K562 (cell line): Measurements from ENCODE around the gene ADRA2B. TPM values are rescaled to one million over a fixed set of nuclear protein-coding genes. Genes with fewer than 3 reads are reported as not detected.

Experiments used
- ATAC-seq: fragments of 200-7000 bp; cut with Tn5 transposase; 3 replicates; pipeline ENCODE4 v1.9.1; 2020; ENCODE audit warnings: moderate library complexity
- BruUV-seq: library from RNA; stranded (reverse); fragments of 400-500 nt; replicated peaks from 2 replicates; lab custom pipeline; 2021; lab: Mats Ljungman, UMichigan
- CTCF ChIA-PET: fragments of 300-600 bp; formaldehyde crosslinking; extraction: SDS; loops from one replicate; lab custom pipeline; 2021; ENCODE audit warnings: low intra/inter-chr PET ratio; lab: Yijun Ruan, JAX
- POLR2A ChIA-PET: fragments of 300-600, 350-650 bp; sonication (Branson Sonifier 250); formaldehyde crosslinking; extraction: SDS; loops from one replicate; lab custom pipeline; 2021; ENCODE audit warnings: antibody characterized with exemption, inconsistent platforms; lab: Yijun Ruan, JAX
- DNase-seq, 4 experiments: peaks; one replicate each; pipeline versions ENCODE4 v3.0.0 to v3.0.0-alpha.2; 2011 to 2018; ENCODE audit warnings: low spot score in 3 of 4, mixed read lengths in 3 of 4; ENCODE audit errors: extremely low read depth in 1 of 4
- FAIRE-seq: peaks from 2 replicates; lab custom pipeline; 2011; peaks lifted over from hg19 to GRCh38; lab: Jason Lieb, UNC
- H2AFZ ChIP-seq: 2 replicates; pipeline ENCODE4 v1.6.0; 2011; ENCODE audit warnings: low read depth, low read length, control low read depth, inconsistent platforms
- H3K27ac ChIP-seq: fragments of 200-600 bp; 3 replicates; pipeline ENCODE4 v1.8.0; 2011; ENCODE audit warnings: low read depth, mild to moderate bottlenecking, control low read depth, inconsistent platforms, low read length, moderate library complexity, mixed read lengths; ENCODE audit errors: extremely low read depth
- H3K27me3 ChIP-seq, 2 experiments: fragments of 300-600 bp in 1 of 2; 2 replicates in 1 of 2; 3 replicates in 1 of 2; pipeline versions ENCODE4 v1.6.0 to v1.8.0; 2011; ENCODE audit warnings: inconsistent platforms in 2 of 2, low read length in 2 of 2, mild to moderate bottlenecking in 1 of 2, mixed read lengths in 1 of 2, moderate library complexity in 1 of 2; ENCODE audit not compliant: control insufficient read depth in 2 of 2, insufficient read depth in 2 of 2
- H3K36me3 ChIP-seq: fragments of 300-600 bp; 3 replicates; pipeline ENCODE4 v1.8.0; 2011; ENCODE audit warnings: mild to moderate bottlenecking, low read length, inconsistent platforms; ENCODE audit not compliant: control insufficient read depth, insufficient read depth
- H3K4me1 ChIP-seq, 2 experiments: fragments of 200-600 bp in 1 of 2; replicated peaks in 1 of 2; 2 replicates in 1 of 2; 3 replicates in 1 of 2; pipeline versions ENCODE4 v1.5.1 to v1.8.0; 2011; ENCODE audit warnings: inconsistent platforms in 2 of 2, low read length in 2 of 2, mild to moderate bottlenecking in 1 of 2, mixed read lengths in 1 of 2, moderate library complexity in 1 of 2; ENCODE audit not compliant: control insufficient read depth in 2 of 2, insufficient read depth in 2 of 2
- H3K4me2 ChIP-seq: 2 replicates; pipeline ENCODE4 v1.6.1; 2011; ENCODE audit warnings: low read length, control low read depth, inconsistent platforms, mixed read lengths; ENCODE audit not compliant: insufficient read depth
- H3K4me3 ChIP-seq: fragments of 200-600 bp; sonication (generic), shearing (Covaris generic); 2 replicates; pipeline ENCODE4 v1.5.1; 2016; ENCODE audit warnings: control low read depth, inconsistent platforms
- H3K79me2 ChIP-seq: fragments of 200-600 bp; 3 replicates; pipeline ENCODE4 v1.8.0; 2011; ENCODE audit warnings: low read length, inconsistent platforms; ENCODE audit not compliant: control insufficient read depth, insufficient read depth
- H3K9ac ChIP-seq, 2 experiments: 2 replicates each; pipeline versions ENCODE4 v1.6.0 to v1.6.1; 2011; ENCODE audit warnings: low read depth in 2 of 2, low read length in 2 of 2, control low read depth in 1 of 2, inconsistent platforms in 1 of 2, mild to moderate bottlenecking in 1 of 2, mixed read lengths in 1 of 2; ENCODE audit not compliant: insufficient read depth in 1 of 2
- H3K9me1 ChIP-seq: one replicate; pipeline ENCODE4 v1.6.0; 2011; ENCODE audit warnings: inconsistent platforms, mild to moderate bottlenecking, low read length, moderate library complexity; ENCODE audit not compliant: control insufficient read depth, insufficient read depth
- H3K9me3 ChIP-seq: replicated peaks from 2 replicates; pipeline ENCODE4 v1.5.1; 2011; ENCODE audit warnings: low read depth, low read length, inconsistent platforms; ENCODE audit not compliant: control insufficient read depth, insufficient read depth
- H4K20me1 ChIP-seq: replicated peaks from 2 replicates; pipeline ENCODE4 v1.6.1; 2011; ENCODE audit warnings: low read length, inconsistent platforms, mixed read lengths; ENCODE audit not compliant: control insufficient read depth, insufficient read depth
- C11orf30 ChIP-seq: fragments of 450-650 bp; IDR thresholded peaks from 2 replicates; pipeline ENCODE4 v1.6.1; 2016; ENCODE audit warnings: low read depth, mild to moderate bottlenecking
- CBFA2T3 ChIP-seq: fragments of 450-650 bp; IDR thresholded peaks from 2 replicates; pipeline ENCODE4 v1.6.1; 2017
- CBX2 ChIP-seq: fragments of 200-600 bp; sonication (generic); IDR thresholded peaks from one replicate; pipeline ENCODE4 v1.6.1; 2012; ENCODE audit warnings: mild to moderate bottlenecking, low read length, inconsistent platforms; ENCODE audit not compliant: insufficient read depth, poor library complexity, severe bottlenecking
- ELF1 ChIP-seq: fragments of 200-800 bp; sonication (Bioruptor generic); IDR thresholded peaks from 2 replicates; pipeline ENCODE4 v1.6.1; 2016; ENCODE audit warnings: missing genetic modification characterization, missing compliant biosample characterization
- EP300 ChIP-seq: IDR thresholded peaks from 2 replicates; pipeline ENCODE4 v1.6.1; 2012; ENCODE audit warnings: low read length, improper control_type of control experiment
- ETV1 ChIP-seq: fragments of 450-650 bp; conservative IDR thresholded peaks from 2 replicates; pipeline ENCODE4 v1.6.1; 2016; ENCODE audit warnings: missing genetic modification characterization, control low read depth, low read depth, missing compliant biosample characterization
- GTF2A2 ChIP-seq: IDR thresholded peaks from 2 replicates; pipeline ENCODE4 v1.6.1; 2016; ENCODE audit warnings: mild to moderate bottlenecking, missing genetic modification characterization, missing compliant biosample characterization
- MAFF ChIP-seq: IDR thresholded peaks from 2 replicates; pipeline ENCODE4 v1.6.1; 2012; ENCODE audit warnings: low read length, improper control_type of control experiment
- MAFG ChIP-seq: fragments of 450-650 bp; conservative IDR thresholded peaks from 2 replicates; pipeline ENCODE4 v1.6.1; 2016; ENCODE audit warnings: missing genetic modification characterization, missing compliant biosample characterization
- MAFK ChIP-seq: IDR thresholded peaks from 2 replicates; pipeline ENCODE4 v1.6.1; 2011; ENCODE audit warnings: low read length, improper control_type of control experiment
- MTF1 ChIP-seq: fragments of 250-450 bp; sonication (Bioruptor Pico); IDR thresholded peaks from 2 replicates; pipeline ENCODE4 v1.9.0; 2021; ENCODE audit warnings: moderate library complexity, mild to moderate bottlenecking, inconsistent platforms, borderline replicate concordance
- PCBP1 ChIP-seq: fragments of 200-400 bp; formaldehyde crosslinking; IDR thresholded peaks from 2 replicates; pipeline ENCODE4 v1.6.1; 2018; ENCODE audit warnings: mild to moderate bottlenecking, low read depth, low read length; ENCODE audit not compliant: poor library complexity, severe bottlenecking
- PCBP2 ChIP-seq: fragments of 200-400 bp; formaldehyde crosslinking; IDR thresholded peaks from 2 replicates; pipeline ENCODE4 v1.6.1; 2018; ENCODE audit warnings: low read length, low read depth, mild to moderate bottlenecking, moderate library complexity; ENCODE audit not compliant: poor library complexity, severe bottlenecking
- SETDB1 ChIP-seq: IDR thresholded peaks from one replicate; pipeline ENCODE4 v1.6.1; 2012; ENCODE audit warnings: low read length, control low read depth, inconsistent platforms
- SUPT5H ChIP-seq: fragments of 450-650 bp; IDR thresholded peaks from 2 replicates; pipeline ENCODE4 v1.6.1; 2016
- ZNF311 ChIP-seq: fragments of 250-450 bp; sonication (Bioruptor Pico); IDR thresholded peaks from 2 replicates; pipeline ENCODE4 v1.4.0; 2020; ENCODE audit warnings: mild to moderate bottlenecking, moderate library complexity
- ZNF316 ChIP-seq: fragments of 450-650 bp; IDR thresholded peaks from 2 replicates; pipeline ENCODE4 v1.6.1; 2016
- WGBS: fragments of 100-300 bp; shearing (Covaris generic); methylation state at CpG from one replicate; pipeline ENCODE4 v1.1.6; 2016; ENCODE audit warnings: low coverage, mixed read lengths; ENCODE audit not compliant: insufficient coverage; ENCODE audit errors: missing lambda C conversion rate; 5-methylcytosine and 5-hydroxymethylcytosine counted together
- in situ Hi-C: fragments of 300-500 bp; cut with MboI; formaldehyde crosslinking; loops from 4 replicates; pipeline ENCODE4 v1.15.0; 2018; ENCODE audit warnings: inconsistent platforms, mixed read lengths
- intact Hi-C: fragments of 100-400 bp; cut with micrococcal nuclease; formaldehyde crosslinking; loops from 2 replicates; pipeline ENCODE4 v1.14.2; 2022
- polyA plus RNA-seq, 8 experiments: library from polyadenylated mRNA; depleted of rRNA in 4 of 8; stranded (reverse) in 5 of 8; unstranded in 3 of 8; fragments of >200 nt; fragmentation: Nextera tagmentation in 2 of 8; fragmentation: Illumina TruSeq in 1 of 8; extraction: Ambion mirVana in 2 of 8; extraction: Trizol in 1 of 8; gene quantifications; 2 replicates each; pipeline versions ENCODE4 v1.2.1 to v1.2.3, GENCODE V29; 2011 to 2014; ENCODE audit warnings: inconsistent platforms in 1 of 8, missing spikeins in 1 of 8
- total RNA-seq, 7 experiments: library from RNA; depleted of rRNA in 6 of 7; stranded (reverse); fragments of >200 nt in 6 of 7; fragmentation: Illumina TruSeq in 2 of 7; extraction: Trizol in 2 of 7; gene quantifications; 2 replicates each; pipeline versions ENCODE4 v1.2.1 to v1.2.3, GENCODE V29; 2011 to 2021; ENCODE audit warnings: low replicate concordance in 1 of 7

The ADRA2B gene
- total and polyA plus RNA-seq, 9 of the 15 experiments (the other 6 are each of a cell fraction or from before 2014, with no cell fraction given) = not detected

GRCh38 chr2:96081042-96081441, 35.3 kb downstream of the ADRA2B start:
- Histone ChIP-seq H4K20me1 (no peaks in the 10 kb centered on the region), H3K4me1 (no peaks in the 10 kb centered on the region; a peak in 1 of 5 replicates), H3K9ac (no peak overlapping the region), H3K4me2 (no peak overlapping the region), H3K27me3 (peaks cover 5 to 35% of the 10 kb centered on the region in 2 experiments; a peak in 4 of 5 replicates), H2AFZ (no peak overlapping the region), H3K36me3 (no peaks in the 10 kb centered on the region), H3K27ac (no peak overlapping the region), H3K79me2 (no peaks in the 10 kb centered on the region), H3K9me1 (no peaks in the 10 kb centered on the region), H3K9me3 (no peaks in the 10 kb centered on the region), H3K4me3 (no peak overlapping the region)
- peak; percentile 80 for TF ChIP-seq C11orf30
- no peak for TF ChIP-seq ELF1
- no peak for TF ChIP-seq MTF1 (CRISPR knock-in tag)
- no peak for TF ChIP-seq CBFA2T3
- no peak for TF ChIP-seq ZNF311 (CRISPR knock-in tag)
- TF ChIP-seq SETDB1 = no peak
- peak; percentile 92 for TF ChIP-seq ZNF316
- no peak for TF ChIP-seq CBX2
- peak; percentile 75 for TF ChIP-seq MAFF
- peak; percentile 61; the same call in 1 of the 2 replicates for TF ChIP-seq MAFK
- peak; percentile 70; the same call in 1 of the 2 replicates for TF ChIP-seq MAFG
- no peak for TF ChIP-seq ETV1 (tag)
- no peak for TF ChIP-seq EP300
- TF ChIP-seq SUPT5H = no peak
- no peak for TF ChIP-seq PCBP1
- no peak for TF ChIP-seq PCBP2
- TF ChIP-seq GTF2A2 = no peak
- BruUV-seq = no TSS peak
- in situ Hi-C loops = loop anchor here (25.0 kb wide), 1 partner anchor 294 kb away; no protein-coding TSS in a partner anchor
- POLR2A ChIA-PET = no interaction called here
- DNase-seq (no peak), ATAC-seq (no peak), FAIRE-seq (no peak)
- CTCF ChIA-PET = no interaction called here
- intact Hi-C loops = no loop called here
- 0% methylated on average over 2 of the region's 2 CpGs for WGBS
